SK-N-SH (cell line): ENCODE results near the gene CPTP. TPM values are rescaled to one million over a fixed set of nuclear protein-coding genes. Genes with fewer than 3 reads are reported as not detected.

Source experiments
- CTCF ChIA-PET: fragments of 300-600, 350-600 bp; formaldehyde crosslinking; extraction: SDS; loops from one replicate; lab custom pipeline; 2021; lab: Yijun Ruan, JAX
- POLR2A ChIA-PET: fragments of 350-600 bp; sonication (Branson Sonifier 250); formaldehyde crosslinking; extraction: SDS; loops from one replicate; lab custom pipeline; 2020; ENCODE audit warnings: antibody characterized with exemption, inconsistent platforms; lab: Yijun Ruan, JAX
- DNase-seq: peaks from one replicate; pipeline ENCODE4 v3.0.0; 2012
- H2AFZ ChIP-seq: fragments of 200-600 bp; sonication (generic); 2 replicates; pipeline ENCODE4 v1.8.1; 2016; ENCODE audit warnings: antibody characterized with exemption, mild to moderate bottlenecking, low read depth
- H3F3A ChIP-seq: fragments of 200-600 bp; sonication (generic); replicated peaks from 2 replicates; pipeline ENCODE3; 2016; ENCODE audit warnings: antibody characterized with exemption, mild to moderate bottlenecking; ENCODE audit not compliant: insufficient read depth
- H3K27ac ChIP-seq, 2 experiments: fragments of 200-500 bp in 1 of 2; fragments of 200-600 bp in 1 of 2; sonication (Bioruptor generic) in 1 of 2; sonication (generic), shearing (Covaris generic) in 1 of 2; 2 replicates each; pipeline versions ENCODE4 v1.5.1 to v1.6.1; 2014 to 2016; ENCODE audit warnings: low read depth in 2 of 2, inconsistent platforms in 1 of 2, low read length in 1 of 2, mild to moderate bottlenecking in 1 of 2, mixed read lengths in 1 of 2
- H3K27me3 ChIP-seq: fragments of 200-600 bp; sonication (generic), shearing (Covaris generic); 2 replicates; pipeline ENCODE4 v1.6.1; 2016; ENCODE audit warnings: mixed run types; ENCODE audit not compliant: insufficient read depth
- H3K36me3 ChIP-seq, 2 experiments: fragments of 200-500 bp in 1 of 2; fragments of 200-600 bp in 1 of 2; sonication (Bioruptor generic) in 1 of 2; sonication (generic) in 1 of 2; replicated peaks in 1 of 2; 2 replicates each; pipeline versions ENCODE3 to v1.5.1; 2014 to 2016; ENCODE audit warnings: low read length in 1 of 2, mild to moderate bottlenecking in 1 of 2; ENCODE audit not compliant: insufficient read depth in 2 of 2, control insufficient read depth in 1 of 2
- H3K4me1 ChIP-seq, 2 experiments: fragments of 200-500 bp in 1 of 2; fragments of 200-600 bp in 1 of 2; sonication (Bioruptor generic) in 1 of 2; sonication (generic), shearing (Covaris generic) in 1 of 2; 2 replicates each; pipeline versions ENCODE4 v1.5.1 to v1.6.1; 2014 to 2016; ENCODE audit warnings: low read depth in 1 of 2, low read length in 1 of 2, mixed run types in 1 of 2; ENCODE audit not compliant: insufficient read depth in 2 of 2, control insufficient read depth in 1 of 2
- H3K4me2 ChIP-seq: fragments of 200-600 bp; sonication (generic), shearing (Covaris generic); 2 replicates; pipeline ENCODE4 v1.6.1; 2017; ENCODE audit warnings: mixed run types
- H3K4me3 ChIP-seq, 2 experiments: fragments of 200-500 bp in 1 of 2; fragments of 200-600 bp in 1 of 2; sonication (Bioruptor generic) in 1 of 2; sonication (generic), shearing (Covaris generic) in 1 of 2; 2 replicates each; pipeline versions ENCODE4 v1.5.1 to v1.8.1; 2014 to 2016; ENCODE audit warnings: low read depth in 2 of 2, inconsistent platforms in 1 of 2, low read length in 1 of 2, mild to moderate bottlenecking in 1 of 2, mixed read lengths in 1 of 2, moderate library complexity in 1 of 2
- H3K79me2 ChIP-seq: fragments of 200-600 bp; sonication (generic); 2 replicates; pipeline ENCODE4 v1.8.1; 2017; ENCODE audit warnings: mild to moderate bottlenecking; ENCODE audit not compliant: insufficient read depth
- H3K9ac ChIP-seq: fragments of 200-600 bp; sonication (generic); 2 replicates; pipeline ENCODE4 v1.6.1; 2017; ENCODE audit warnings: mixed run types
- H3K9me2 ChIP-seq: fragments of 200-600 bp; sonication (generic); 2 replicates; pipeline ENCODE4 v1.6.1; 2017; ENCODE audit warnings: mixed run types
- H3K9me3 ChIP-seq: fragments of 200-600 bp; sonication (generic); 2 replicates; pipeline ENCODE4 v1.6.1; 2017; ENCODE audit warnings: mixed run types, mild to moderate bottlenecking, moderate library complexity
- H4K20me1 ChIP-seq: fragments of 200-600 bp; sonication (generic); 2 replicates; pipeline ENCODE4 v1.6.1; 2017; ENCODE audit warnings: mild to moderate bottlenecking, mixed run types; ENCODE audit not compliant: insufficient read depth
- CHD2 ChIP-seq: fragments of 150-350 bp; IDR thresholded peaks from 2 replicates; pipeline ENCODE4 v1.6.1; 2018; ENCODE audit warnings: low read length; ENCODE audit not compliant: partially characterized antibody
- ELF1 ChIP-seq: IDR thresholded peaks from 2 replicates; pipeline ENCODE4 v1.4.0; 2012
- EP300 ChIP-seq, 2 experiments: IDR thresholded peaks; 2 replicates each; pipeline versions ENCODE4 v1.4.0 to v1.6.1; 2012; ENCODE audit warnings: borderline replicate concordance in 1 of 2, low read depth in 1 of 2, low read length in 1 of 2
- EZH2phosphoT487 ChIP-seq: fragments of 200-600 bp; sonication (generic); IDR thresholded peaks from 2 replicates; pipeline ENCODE4 v1.6.1; 2017; ENCODE audit warnings: low read depth, mixed run types, mild to moderate bottlenecking, antibody characterized with exemption, moderate library complexity, borderline replicate concordance
- FOXJ3 ChIP-seq: sonication (generic); formaldehyde crosslinking; IDR thresholded peaks from 2 replicates; pipeline ENCODE4 v1.5.1; 2020; ENCODE audit warnings: mild to moderate bottlenecking, missing genetic modification reagents
- GATA2 ChIP-seq: sonication (generic); formaldehyde crosslinking; IDR thresholded peaks from 2 replicates; pipeline ENCODE4 v1.5.0; 2020; ENCODE audit warnings: mild to moderate bottlenecking, missing genetic modification reagents
- MEF2A ChIP-seq: IDR thresholded peaks from 2 replicates; pipeline ENCODE4 v1.4.0; 2012; ENCODE audit warnings: low read depth, borderline replicate concordance
- MXI1 ChIP-seq: IDR thresholded peaks from 2 replicates; pipeline ENCODE4 v1.6.1; 2012; ENCODE audit warnings: mild to moderate bottlenecking, low read depth, low read length, improper control_type of control experiment
- NFIC ChIP-seq: IDR thresholded peaks from 2 replicates; pipeline ENCODE4 v1.4.0; 2012; ENCODE audit warnings: borderline replicate concordance
- POLR2AphosphoS5 ChIP-seq: IDR thresholded peaks from 2 replicates; pipeline ENCODE4 v1.6.1; 2012; ENCODE audit warnings: low read depth, low read length
- RCOR1 ChIP-seq: fragments of 150-350 bp; IDR thresholded peaks from 2 replicates; pipeline ENCODE4 v1.6.1; 2017; ENCODE audit warnings: antibody characterized with exemption, low read length
- TEAD4 ChIP-seq: IDR thresholded peaks from 2 replicates; pipeline ENCODE4 v1.4.0; 2012; ENCODE audit warnings: mild to moderate bottlenecking, borderline replicate concordance; ENCODE audit not compliant: insufficient read depth
- YY1 ChIP-seq: IDR thresholded peaks from 2 replicates; pipeline ENCODE4 v1.4.0; 2012; ENCODE audit warnings: low read depth, mild to moderate bottlenecking
- WGBS: methylation state at CpG from one replicate; pipeline ENCODE4 v1.1.6; 2017; ENCODE audit warnings: low lambda C conversion rate; 5-methylcytosine and 5-hydroxymethylcytosine counted together
- polyA plus RNA-seq, 3 experiments: library from polyadenylated mRNA; depleted of rRNA; stranded (reverse); fragments of >200 nt; gene quantifications; 2 replicates each; pipeline ENCODE4 v1.2.3, GENCODE V29; 2012
- TF ChIP-seq, protein P1 (sequence below): IDR thresholded peaks from 2 replicates; pipeline ENCODE4 v1.4.0; 2012; ENCODE audit warnings: low read depth, borderline replicate concordance
- TF ChIP-seq, protein P2 (sequence below): IDR thresholded peaks from 2 replicates; pipeline ENCODE4 v1.4.0; 2012; ENCODE audit warnings: low read depth, borderline replicate concordance
- TF ChIP-seq, protein P3 (sequence below): IDR thresholded peaks from 2 replicates; pipeline ENCODE4 v1.4.0; 2012; ENCODE audit warnings: low read depth
- TF ChIP-seq, protein P4 (sequence below): fragments of 200-600 bp; sonication (generic); IDR thresholded peaks from 2 replicates; pipeline ENCODE4 v1.6.1; 2017; ENCODE audit warnings: antibody characterized with exemption, mild to moderate bottlenecking, moderate library complexity
- TF ChIP-seq, protein P5 (sequence below): fragments of 150-350 bp; IDR thresholded peaks from 2 replicates; pipeline ENCODE4 v1.6.1; 2017; ENCODE audit warnings: antibody characterized with exemption, low read length, low read depth, borderline replicate concordance
- TF ChIP-seq, protein P6 (sequence below): fragments of 150-350 bp; IDR thresholded peaks from 2 replicates; pipeline ENCODE4 v1.6.1; 2016; ENCODE audit warnings: mild to moderate bottlenecking, low read depth, low read length

Gene CPTP
- polyA plus RNA-seq, 1 of the 3 experiments (the other 2 are of a cell fraction) = 13.4 TPM

DNA sequence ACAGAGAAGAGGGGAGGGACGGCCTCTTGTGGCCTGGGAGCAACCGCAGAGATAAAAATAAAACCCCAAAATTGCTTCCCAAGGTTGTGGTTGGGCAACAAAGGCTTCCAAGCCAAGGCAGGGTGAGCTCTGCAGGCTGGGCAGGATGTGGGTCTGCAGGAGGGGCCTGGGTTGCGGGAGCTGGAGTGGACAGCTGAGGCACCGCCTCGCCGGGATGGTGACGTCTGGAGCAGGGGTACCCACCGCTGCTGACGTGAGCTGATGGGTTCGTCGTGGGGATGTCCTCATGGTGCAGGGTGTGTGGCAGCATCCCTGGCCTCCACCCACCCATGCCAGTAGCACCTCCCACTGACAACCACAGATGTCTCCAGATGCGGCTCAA, 46.8 kb downstream of the CPTP start:
- no peak overlapping the region for H3K4me2 ChIP-seq
- peaks cover 0 to 28% of the 10 kb centered on the region in 2 experiments; a peak in 1 of 4 replicates for H3K4me1 ChIP-seq
- H3K9me2 ChIP-seq = no peaks in the 10 kb centered on the region
- no peak overlapping the region for H3K27ac ChIP-seq
- no peaks in the 10 kb centered on the region for H3K27me3 ChIP-seq
- ChIA-PET POLR2A (interaction anchor here (0.6 to 1.3 kb wide), 5 partner anchors 12 to 28 kb away, joined by 3 to 5 read pairs (median 3); partner anchors contain the start of gene CCNL2), CTCF (interaction anchor here (0.8 to 5.9 kb wide), 22 partner anchors 8 to 339 kb away, joined by 3 to 48 read pairs (median 4); partner anchors contain the start of genes CCNL2, DVL1, MXRA8 and UBE2J2)
- no peaks in the 10 kb centered on the region for H3K9me3 ChIP-seq
- TF ChIP-seq YY1 = no peak
- TF ChIP-seq POLR2AphosphoS5 = no peak
- TF ChIP-seq FOXJ3 (CRISPR knock-in tag) = no peak
- TF ChIP-seq, protein P1, sequence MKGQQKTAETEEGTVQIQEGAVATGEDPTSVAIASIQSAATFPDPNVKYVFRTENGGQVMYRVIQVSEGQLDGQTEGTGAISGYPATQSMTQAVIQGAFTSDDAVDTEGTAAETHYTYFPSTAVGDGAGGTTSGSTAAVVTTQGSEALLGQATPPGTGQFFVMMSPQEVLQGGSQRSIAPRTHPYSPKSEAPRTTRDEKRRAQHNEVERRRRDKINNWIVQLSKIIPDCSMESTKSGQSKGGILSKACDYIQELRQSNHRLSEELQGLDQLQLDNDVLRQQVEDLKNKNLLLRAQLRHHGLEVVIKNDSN = no peak
- no peak for TF ChIP-seq GATA2
- TF ChIP-seq, protein P2, sequence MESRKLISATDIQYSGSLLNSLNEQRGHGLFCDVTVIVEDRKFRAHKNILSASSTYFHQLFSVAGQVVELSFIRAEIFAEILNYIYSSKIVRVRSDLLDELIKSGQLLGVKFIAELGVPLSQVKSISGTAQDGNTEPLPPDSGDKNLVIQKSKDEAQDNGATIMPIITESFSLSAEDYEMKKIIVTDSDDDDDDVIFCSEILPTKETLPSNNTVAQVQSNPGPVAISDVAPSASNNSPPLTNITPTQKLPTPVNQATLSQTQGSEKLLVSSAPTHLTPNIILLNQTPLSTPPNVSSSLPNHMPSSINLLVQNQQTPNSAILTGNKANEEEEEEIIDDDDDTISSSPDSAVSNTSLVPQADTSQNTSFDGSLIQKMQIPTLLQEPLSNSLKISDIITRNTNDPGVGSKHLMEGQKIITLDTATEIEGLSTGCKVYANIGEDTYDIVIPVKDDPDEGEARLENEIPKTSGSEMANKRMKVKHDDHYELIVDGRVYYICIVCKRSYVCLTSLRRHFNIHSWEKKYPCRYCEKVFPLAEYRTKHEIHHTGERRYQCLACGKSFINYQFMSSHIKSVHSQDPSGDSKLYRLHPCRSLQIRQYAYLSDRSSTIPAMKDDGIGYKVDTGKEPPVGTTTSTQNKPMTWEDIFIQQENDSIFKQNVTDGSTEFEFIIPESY = no peak
- TF ChIP-seq, protein P3, sequence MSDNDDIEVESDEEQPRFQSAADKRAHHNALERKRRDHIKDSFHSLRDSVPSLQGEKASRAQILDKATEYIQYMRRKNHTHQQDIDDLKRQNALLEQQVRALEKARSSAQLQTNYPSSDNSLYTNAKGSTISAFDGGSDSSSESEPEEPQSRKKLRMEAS = no peak
- TF ChIP-seq, protein P4, sequence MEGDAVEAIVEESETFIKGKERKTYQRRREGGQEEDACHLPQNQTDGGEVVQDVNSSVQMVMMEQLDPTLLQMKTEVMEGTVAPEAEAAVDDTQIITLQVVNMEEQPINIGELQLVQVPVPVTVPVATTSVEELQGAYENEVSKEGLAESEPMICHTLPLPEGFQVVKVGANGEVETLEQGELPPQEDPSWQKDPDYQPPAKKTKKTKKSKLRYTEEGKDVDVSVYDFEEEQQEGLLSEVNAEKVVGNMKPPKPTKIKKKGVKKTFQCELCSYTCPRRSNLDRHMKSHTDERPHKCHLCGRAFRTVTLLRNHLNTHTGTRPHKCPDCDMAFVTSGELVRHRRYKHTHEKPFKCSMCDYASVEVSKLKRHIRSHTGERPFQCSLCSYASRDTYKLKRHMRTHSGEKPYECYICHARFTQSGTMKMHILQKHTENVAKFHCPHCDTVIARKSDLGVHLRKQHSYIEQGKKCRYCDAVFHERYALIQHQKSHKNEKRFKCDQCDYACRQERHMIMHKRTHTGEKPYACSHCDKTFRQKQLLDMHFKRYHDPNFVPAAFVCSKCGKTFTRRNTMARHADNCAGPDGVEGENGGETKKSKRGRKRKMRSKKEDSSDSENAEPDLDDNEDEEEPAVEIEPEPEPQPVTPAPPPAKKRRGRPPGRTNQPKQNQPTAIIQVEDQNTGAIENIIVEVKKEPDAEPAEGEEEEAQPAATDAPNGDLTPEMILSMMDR = no peak
- no peak for TF ChIP-seq ELF1
- TF ChIP-seq MEF2A = no peak
- no peak for TF ChIP-seq TEAD4
- no peak for TF ChIP-seq EZH2phosphoT487
- no peak for TF ChIP-seq RCOR1
- TF ChIP-seq, protein P5, sequence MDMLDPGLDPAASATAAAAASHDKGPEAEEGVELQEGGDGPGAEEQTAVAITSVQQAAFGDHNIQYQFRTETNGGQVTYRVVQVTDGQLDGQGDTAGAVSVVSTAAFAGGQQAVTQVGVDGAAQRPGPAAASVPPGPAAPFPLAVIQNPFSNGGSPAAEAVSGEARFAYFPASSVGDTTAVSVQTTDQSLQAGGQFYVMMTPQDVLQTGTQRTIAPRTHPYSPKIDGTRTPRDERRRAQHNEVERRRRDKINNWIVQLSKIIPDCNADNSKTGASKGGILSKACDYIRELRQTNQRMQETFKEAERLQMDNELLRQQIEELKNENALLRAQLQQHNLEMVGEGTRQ = no peak
- TF ChIP-seq EP300 (IDR thresholded peaks at IDR 0.05; ENCODE audit: borderline replicate concordance in 1 of 2, low read depth in 1 of 2, low read length in 1 of 2) = no peak
- TF ChIP-seq MXI1 = no peak
- TF ChIP-seq, protein P6, sequence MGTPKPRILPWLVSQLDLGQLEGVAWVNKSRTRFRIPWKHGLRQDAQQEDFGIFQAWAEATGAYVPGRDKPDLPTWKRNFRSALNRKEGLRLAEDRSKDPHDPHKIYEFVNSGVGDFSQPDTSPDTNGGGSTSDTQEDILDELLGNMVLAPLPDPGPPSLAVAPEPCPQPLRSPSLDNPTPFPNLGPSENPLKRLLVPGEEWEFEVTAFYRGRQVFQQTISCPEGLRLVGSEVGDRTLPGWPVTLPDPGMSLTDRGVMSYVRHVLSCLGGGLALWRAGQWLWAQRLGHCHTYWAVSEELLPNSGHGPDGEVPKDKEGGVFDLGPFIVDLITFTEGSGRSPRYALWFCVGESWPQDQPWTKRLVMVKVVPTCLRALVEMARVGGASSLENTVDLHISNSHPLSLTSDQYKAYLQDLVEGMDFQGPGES = no peak
- TF ChIP-seq NFIC = no peak
- no peak for TF ChIP-seq CHD2
- H2AFZ ChIP-seq = no peak overlapping the region
- 92% methylated on average over 5 of the region's 12 CpGs for WGBS
- H4K20me1 ChIP-seq = no peaks in the 10 kb centered on the region
- H3F3A ChIP-seq = peaks cover 8% of the 10 kb centered on the region
- DNase-seq = no peak
- peaks cover 34% of the 10 kb centered on the region for H3K79me2 ChIP-seq
- H3K36me3 ChIP-seq = peaks cover 0 to 8% of the 10 kb centered on the region in 2 experiments
- H3K9ac ChIP-seq = no peak overlapping the region
- H3K4me3 ChIP-seq = no peak overlapping the region
